GM18507 (cell line): Measurements from ENCODE around the gene FLOT1.
"Not testable (repeated sequence)": the region's sequence is repeated elsewhere in the genome, so short reads cannot be mapped to it uniquely, and the experiment has no call there.

Experiments used
- DNase-seq: peaks from one replicate; pipeline ENCODE4 v3.0.0; 2011; ENCODE audit warnings: low read depth; ENCODE audit not compliant: insufficient read length; ENCODE audit errors: extremely low spot score
- FAIRE-seq: peaks from 2 replicates; lab custom pipeline; 2011; peaks lifted over from hg19 to GRCh38; lab: Jason Lieb, UNC

Gene FLOT1

DNA sequence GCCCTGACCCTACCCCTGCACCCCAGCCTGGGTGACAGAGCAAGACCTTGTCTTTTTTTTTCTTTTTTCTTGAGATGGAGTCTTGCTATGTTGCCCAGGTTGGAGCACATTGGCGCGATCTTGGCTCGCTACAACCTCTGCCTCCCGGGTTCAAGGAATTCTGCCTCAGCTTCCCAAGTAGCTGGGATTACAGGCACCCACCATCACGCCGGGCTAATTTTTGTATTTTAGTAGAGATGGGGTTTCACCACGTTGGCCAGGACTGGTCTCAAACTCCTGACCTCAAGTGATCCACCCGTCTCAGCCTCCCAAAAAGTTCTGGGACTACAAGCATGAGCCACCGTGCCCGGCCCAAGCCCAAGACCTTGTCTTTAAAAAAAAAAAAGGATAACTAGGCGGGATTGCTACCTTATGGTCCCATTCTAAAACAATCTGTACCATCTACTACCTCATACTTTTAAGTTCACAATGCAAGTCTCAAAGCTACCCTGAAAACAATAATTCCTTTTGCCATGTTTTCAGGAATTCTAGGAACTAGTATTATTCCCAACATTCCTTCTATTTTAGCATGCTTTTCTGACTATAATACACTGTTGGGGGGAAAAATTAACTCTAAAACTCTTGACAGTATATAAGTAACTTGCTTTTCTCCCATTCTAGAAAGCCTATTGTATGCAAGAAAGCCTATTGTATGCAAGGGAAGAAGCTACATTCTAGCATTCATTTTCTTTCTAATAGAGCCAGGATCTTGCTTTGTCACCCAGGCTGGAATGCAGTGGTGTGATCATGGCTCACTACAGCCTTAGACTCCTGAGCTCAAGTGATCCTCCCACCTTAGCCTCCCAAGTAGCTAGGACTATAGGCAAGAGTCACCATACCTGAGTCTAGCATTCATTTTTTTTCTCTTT, 15.7 kb downstream of the FLOT1 start:
- no peak for FAIRE-seq
- DNase-seq = no peak

GRCh38 chr6:30725713-30726505, 16.6 kb downstream of the FLOT1 start:
- no peak for FAIRE-seq

GRCh38 chr6:30724906-30725667, 17.4 kb downstream of the FLOT1 start:
- DNase-seq = no peak
- no peak for FAIRE-seq

More at GRCh38 chr6:30725713-30726505, 16.6 kb downstream of the FLOT1 start:
- DNase-seq = no peak

DNA sequence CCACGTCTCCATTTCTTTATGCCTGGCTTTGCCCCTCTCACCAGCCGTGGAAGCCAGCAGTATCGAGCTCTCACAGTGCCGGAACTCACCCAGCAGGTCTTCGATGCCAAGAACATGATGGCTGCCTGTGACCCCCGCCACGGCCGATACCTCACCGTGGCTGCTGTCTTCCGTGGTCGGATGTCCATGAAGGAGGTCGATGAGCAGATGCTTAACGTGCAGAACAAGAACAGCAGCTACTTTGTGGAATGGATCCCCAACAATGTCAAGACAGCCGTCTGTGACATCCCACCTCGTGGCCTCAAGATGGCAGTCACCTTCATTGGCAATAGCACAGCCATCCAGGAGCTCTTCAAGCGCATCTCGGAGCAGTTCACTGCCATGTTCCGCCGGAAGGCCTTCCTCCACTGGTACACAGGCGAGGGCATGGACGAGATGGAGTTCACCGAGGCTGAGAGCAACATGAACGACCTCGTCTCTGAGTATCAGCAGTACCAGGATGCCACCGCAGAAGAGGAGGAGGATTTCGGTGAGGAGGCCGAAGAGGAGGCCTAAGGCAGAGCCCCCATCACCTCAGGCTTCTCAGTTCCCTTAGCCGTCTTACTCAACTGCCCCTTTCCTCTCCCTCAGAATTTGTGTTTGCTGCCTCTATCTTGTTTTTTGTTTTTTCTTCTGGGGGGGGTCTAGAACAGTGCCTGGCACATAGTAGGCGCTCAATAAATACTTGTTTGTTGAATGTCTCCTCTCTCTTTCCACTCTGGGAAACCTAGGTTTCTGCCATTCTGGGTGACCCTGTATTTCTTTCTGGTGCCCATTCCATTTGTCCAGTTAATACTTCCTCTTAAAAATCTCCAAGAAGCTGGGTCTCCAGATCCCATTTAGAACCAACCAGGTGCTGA, 18.4 kb downstream of the FLOT1 start:
- not testable (repeated sequence) for DNase-seq

GRCh38 chr6:30723159-30723842, 19.2 kb downstream of the FLOT1 start:
- DNase-seq, FAIRE-seq: not testable (repeated sequence)

More for the DNA sequence above, 18.4 kb downstream of the FLOT1 start:
- FAIRE-seq = not testable (repeated sequence)

GRCh38 chr6:30722280-30723112, 20.0 kb downstream of the FLOT1 start:
- DNase-seq (no peak), FAIRE-seq (peak; percentile 80)

DNA sequence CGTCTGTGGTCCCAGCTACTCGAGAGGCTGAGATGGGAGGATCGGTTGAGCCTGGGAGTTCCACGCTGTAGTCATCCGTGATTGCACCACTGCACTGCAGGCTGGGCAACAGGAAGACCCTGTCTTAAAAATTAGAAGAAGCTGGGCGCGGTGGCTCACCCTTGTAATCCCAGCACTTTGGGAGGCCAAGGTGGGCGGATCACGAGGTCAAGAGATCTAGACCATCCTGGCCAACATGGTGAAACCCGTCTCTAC, 20.5 kb downstream of the FLOT1 start:
- DNase-seq, FAIRE-seq: not testable (repeated sequence)

- DNase-seq (peak; percentile 67), FAIRE-seq (peak; percentile 71)
Measured at GRCh38 chr6:30721198-30722024, 21.1 kb downstream of the FLOT1 start.

DNA sequence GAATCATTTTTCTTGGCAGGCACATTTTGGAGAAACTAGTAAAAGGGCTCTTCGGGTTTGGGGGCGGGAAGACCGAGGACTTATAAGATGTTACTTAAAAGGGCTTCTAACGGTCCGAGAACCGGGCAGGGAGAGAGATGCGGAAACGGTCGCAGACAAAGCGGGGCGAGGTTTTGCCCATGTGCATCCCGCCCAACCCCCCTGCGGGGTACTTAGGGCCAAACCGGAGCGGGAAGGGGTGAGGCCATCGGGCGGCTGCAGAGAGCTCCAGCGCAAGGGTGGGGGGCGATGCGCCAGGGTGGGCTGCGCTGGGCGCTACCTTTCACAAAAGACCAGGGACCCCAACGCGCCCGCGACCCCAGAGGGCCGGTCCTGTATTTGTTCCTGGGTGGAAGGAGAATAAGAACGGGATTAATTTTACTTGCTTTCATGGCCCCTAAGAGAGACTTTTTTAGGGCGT, 21.7 kb downstream of the FLOT1 start:
- no peak for DNase-seq
- no peak for FAIRE-seq

- FAIRE-seq = peak; percentile 89
- DNase-seq = peak; percentile 60
Measured at GRCh38 chr6:30719791-30720737, 22.4 kb downstream of the FLOT1 start, which contains the start of gene TUBB. Gene TUBB, plus strand, starts transcription at chr6:30720352. Its CDS starts 155 bp downstream, at chr6:30720507.

DNA sequence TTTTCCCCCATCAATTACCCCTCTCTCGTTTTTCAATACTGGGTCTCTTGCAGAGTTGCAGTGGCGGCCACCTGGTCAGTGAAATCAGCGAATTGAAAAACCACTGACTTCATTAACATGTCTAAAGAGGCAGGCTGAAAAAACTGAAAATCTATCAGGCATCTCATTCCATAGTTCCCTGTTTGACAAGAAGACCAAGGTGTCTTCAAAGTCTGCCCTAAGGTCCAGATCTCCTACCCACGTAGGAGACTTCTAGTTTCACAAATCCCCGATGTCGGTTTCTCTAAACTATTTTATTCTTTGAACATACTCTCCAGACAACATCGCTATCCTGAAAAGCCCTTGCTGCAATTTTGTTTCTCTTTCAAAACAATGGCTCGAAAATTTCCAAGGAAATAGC, 23.1 kb downstream of the FLOT1 start:
- DNase-seq (no peak), FAIRE-seq (no peak)

GRCh38 chr6:30717845-30718720, 24.4 kb downstream of the FLOT1 start:
- not testable (repeated sequence) for FAIRE-seq

DNA sequence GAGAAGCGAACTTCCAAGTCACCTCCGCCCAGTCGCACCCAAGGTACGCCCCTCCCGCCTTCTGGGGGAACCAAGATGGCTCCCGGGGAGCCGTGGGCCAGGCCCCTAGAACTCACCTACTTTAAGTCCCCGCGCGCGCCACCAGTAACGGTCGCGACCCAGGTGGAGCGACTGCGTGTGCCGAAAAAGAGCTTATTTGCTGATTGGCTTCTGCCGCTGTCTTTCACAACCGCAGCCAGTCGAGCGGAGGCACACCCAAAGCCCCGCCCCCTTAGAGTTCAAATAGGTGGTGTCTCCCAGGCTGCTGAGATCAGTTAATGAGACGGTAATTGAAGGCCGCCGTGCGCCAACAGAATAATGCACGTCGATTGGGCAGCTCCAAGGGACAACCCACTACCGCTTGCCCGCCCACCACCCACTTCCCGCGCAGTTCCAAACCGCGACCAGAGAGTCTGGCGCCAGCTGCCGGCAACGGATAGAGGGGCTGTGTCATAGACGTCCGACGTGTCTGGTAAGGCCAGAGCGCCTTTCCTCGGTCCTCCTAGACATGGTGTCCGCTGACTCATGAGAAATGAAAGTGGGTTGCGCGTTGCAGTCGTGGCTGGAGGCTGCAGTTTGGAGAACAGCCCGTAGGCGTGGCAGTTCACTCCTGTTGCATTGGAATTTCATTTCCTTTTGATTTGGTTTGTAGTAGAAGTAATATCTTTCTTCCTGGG, 25.2 kb downstream of the FLOT1 start, which contains the start of gene MDC1:
TSS of gene MDC1 (minus strand) at position 153 of the 716 bp plus-strand sequence. CDS start 2,106 bp downstream, outside the sequence.
- FAIRE-seq = peak; percentile 98

More at GRCh38 chr6:30717845-30718720, 24.4 kb downstream of the FLOT1 start:
- not testable (repeated sequence) for DNase-seq

DNA sequence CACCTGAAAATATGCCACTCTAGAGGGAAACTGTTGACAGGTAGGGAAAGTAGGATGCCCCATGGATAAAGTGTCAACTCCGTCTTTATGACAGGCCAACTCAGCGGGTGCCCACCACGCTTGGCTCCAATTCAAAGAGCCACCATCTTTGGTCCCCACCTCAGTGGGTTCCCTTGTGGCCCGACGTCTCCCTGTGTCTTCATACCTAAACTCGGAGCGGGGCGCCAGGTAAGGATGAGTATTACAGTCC, 25.7 kb downstream of the FLOT1 start:
- DNase-seq = no peak
- no peak for FAIRE-seq

More for the DNA sequence above, 25.2 kb downstream of the FLOT1 start, which contains the start of gene MDC1:
- peak; percentile 83 for DNase-seq
